ENCODE data around the gene LIPC.

The LIPC gene

GRCh38 chr15:58443308-58443707 is 11.5 kb downstream of the LIPC start:
- no peak overlapping the region for H3K4me3 ChIP-seq (IDR thresholded peaks at IDR 0.05; ENCODE audit: insufficient read depth, low read depth, low read length)
- H3K4me2 ChIP-seq = no peak overlapping the region
- no peak overlapping the region for H2AFZ ChIP-seq (ENCODE audit: low read depth)
- peaks cover 32% of the 10 kb centered on the region for H3K4me1 ChIP-seq (ENCODE audit: low read depth, poor library complexity, severe bottlenecking)
- H4K20me1 ChIP-seq (ENCODE audit: insufficient read depth) = no peaks in the 10 kb centered on the region
- TF ChIP-seq CTCF (conservative IDR thresholded peaks at IDR 0.05; ENCODE audit: low read depth, low read length) = no peak
- H3K9ac ChIP-seq = no peak overlapping the region
- no peaks in the 10 kb centered on the region for H3K36me3 ChIP-seq (ENCODE audit: insufficient read depth)
- no peaks in the 10 kb centered on the region for H3K79me2 ChIP-seq (ENCODE audit: insufficient read depth, low read depth)
- H3K27ac ChIP-seq = no peak overlapping the region
- no peaks in the 10 kb centered on the region for H3K27me3 ChIP-seq (ENCODE audit: insufficient read depth, low read depth)

- peaks cover 28% of the 10 kb centered on the region for H3K4me1 ChIP-seq (ENCODE audit: low read depth, poor library complexity, severe bottlenecking)
- no peak overlapping the region for H3K27ac ChIP-seq
Observed at GRCh38 chr15:58444056-58444455, 12.3 kb downstream of the LIPC start.

GRCh38 chr15:58444658-58445332 is 13.0 kb downstream of the LIPC start:
- Histone ChIP-seq H3K4me1 (ENCODE audit: low read depth, poor library complexity, severe bottlenecking) (peaks cover 21% of the 10 kb centered on the region), H4K20me1 (ENCODE audit: insufficient read depth) (no peaks in the 10 kb centered on the region), H3K27ac (no peak overlapping the region), H3K4me2 (no peak overlapping the region), H3K4me3 (IDR thresholded peaks at IDR 0.05; ENCODE audit: insufficient read depth, low read depth, low read length) (no peak overlapping the region), H3K79me2 (ENCODE audit: insufficient read depth, low read depth) (no peaks in the 10 kb centered on the region), H2AFZ (ENCODE audit: low read depth) (no peak overlapping the region), H3K27me3 (ENCODE audit: insufficient read depth, low read depth) (no peaks in the 10 kb centered on the region), H3K9ac (no peak overlapping the region), H3K36me3 (ENCODE audit: insufficient read depth) (no peaks in the 10 kb centered on the region)
- TF ChIP-seq CTCF (conservative IDR thresholded peaks at IDR 0.05; ENCODE audit: low read depth, low read length) = no peak

More at GRCh38 chr15:58444056-58444455, 12.3 kb downstream of the LIPC start:
- Histone ChIP-seq H3K36me3 (ENCODE audit: insufficient read depth) (no peaks in the 10 kb centered on the region), H4K20me1 (ENCODE audit: insufficient read depth) (no peaks in the 10 kb centered on the region), H3K9ac (no peak overlapping the region), H3K4me3 (IDR thresholded peaks at IDR 0.05; ENCODE audit: insufficient read depth, low read depth, low read length) (no peak overlapping the region), H3K4me2 (no peak overlapping the region), H3K79me2 (ENCODE audit: insufficient read depth, low read depth) (no peaks in the 10 kb centered on the region), H3K27me3 (ENCODE audit: insufficient read depth, low read depth) (no peaks in the 10 kb centered on the region), H2AFZ (ENCODE audit: low read depth) (no peak overlapping the region)
- TF ChIP-seq CTCF (conservative IDR thresholded peaks at IDR 0.05; ENCODE audit: low read depth, low read length) = no peak

- Histone ChIP-seq H4K20me1 (ENCODE audit: insufficient read depth) (no peaks in the 10 kb centered on the region), H3K36me3 (ENCODE audit: insufficient read depth) (no peaks in the 10 kb centered on the region), H3K9ac (no peak overlapping the region), H3K27ac (no peak overlapping the region), H3K4me3 (IDR thresholded peaks at IDR 0.05; ENCODE audit: insufficient read depth, low read depth, low read length) (no peak overlapping the region), H3K27me3 (ENCODE audit: insufficient read depth, low read depth) (no peaks in the 10 kb centered on the region), H3K4me2 (no peak overlapping the region), H3K4me1 (ENCODE audit: low read depth, poor library complexity, severe bottlenecking) (peaks cover 10% of the 10 kb centered on the region), H2AFZ (ENCODE audit: low read depth) (no peak overlapping the region), H3K79me2 (ENCODE audit: insufficient read depth, low read depth) (no peaks in the 10 kb centered on the region)
- no peak for TF ChIP-seq CTCF (conservative IDR thresholded peaks at IDR 0.05; ENCODE audit: low read depth, low read length)
Observed at GRCh38 chr15:58445865-58446264, 14.1 kb downstream of the LIPC start.
